BLaER1 (cell line): ENCODE data around the gene CTXN2.

Source experiments
- H3K27ac ChIP-seq: shearing (Covaris generic); formaldehyde crosslinking; 2 replicates; pipeline ENCODE4 v1.8.1; 2022
- H3K27me3 ChIP-seq: shearing (Covaris generic); formaldehyde crosslinking; 2 replicates; pipeline ENCODE4 v1.8.1; 2022
- H3K36me3 ChIP-seq: shearing (Covaris generic); formaldehyde crosslinking; 2 replicates; pipeline ENCODE4 v1.8.1; 2022
- H3K4me1 ChIP-seq: shearing (Covaris generic); formaldehyde crosslinking; 2 replicates; pipeline ENCODE4 v1.8.1; 2022
- H3K4me2 ChIP-seq: shearing (Covaris generic); formaldehyde crosslinking; 2 replicates; pipeline ENCODE4 v1.8.1; 2022
- H3K4me3 ChIP-seq: shearing (Covaris generic); formaldehyde crosslinking; 2 replicates; pipeline ENCODE4 v1.8.1; 2022
- H3K9ac ChIP-seq: shearing (Covaris generic); formaldehyde crosslinking; 2 replicates; pipeline ENCODE4 v1.8.1; 2022
- H3K9me3 ChIP-seq: shearing (Covaris generic); formaldehyde crosslinking; 2 replicates; pipeline ENCODE4 v1.8.1; 2022
- H4K20me1 ChIP-seq: shearing (Covaris generic); formaldehyde crosslinking; 2 replicates; pipeline ENCODE4 v1.8.1; 2022
- Cebpa-rat ChIP-seq: shearing (Covaris generic); IDR thresholded peaks from 2 replicates; pipeline ENCODE4 v1.8.1; 2022

CTXN2 gene

GRCh38 chr15:48176957-48177356 is 14.5 kb upstream of the CTXN2 start:
- Histone ChIP-seq H3K36me3 (no peaks in the 10 kb centered on the region), H3K4me3 (peak overlapping the region; percentile 72), H3K4me1 (no peaks in the 10 kb centered on the region), H4K20me1 (no peaks in the 10 kb centered on the region), H3K9me3 (no peaks in the 10 kb centered on the region), H3K27ac (no peak overlapping the region), H3K9ac (no peak overlapping the region), H3K27me3 (no peaks in the 10 kb centered on the region), H3K4me2 (peak overlapping the region; percentile 44)
- TF ChIP-seq Cebpa-rat, result no peak

GRCh38 chr15:48177383-48177765 is 14.1 kb upstream of the CTXN2 start:
- Histone ChIP-seq H3K4me3 (peak overlapping the region; percentile 72), H3K27me3 (no peaks in the 10 kb centered on the region), H3K4me2 (peak overlapping the region; percentile 44), H4K20me1 (no peaks in the 10 kb centered on the region), H3K4me1 (no peaks in the 10 kb centered on the region), H3K9ac (peak overlapping the region; percentile 71; the same call in 1 of the 2 replicates), H3K36me3 (no peaks in the 10 kb centered on the region), H3K27ac (0 out of 2 replicates have a peak overlapping the region, but pooled peaks have one; percentile 71), H3K9me3 (no peaks in the 10 kb centered on the region)
- TF ChIP-seq Cebpa-rat, result no peak

DNA sequence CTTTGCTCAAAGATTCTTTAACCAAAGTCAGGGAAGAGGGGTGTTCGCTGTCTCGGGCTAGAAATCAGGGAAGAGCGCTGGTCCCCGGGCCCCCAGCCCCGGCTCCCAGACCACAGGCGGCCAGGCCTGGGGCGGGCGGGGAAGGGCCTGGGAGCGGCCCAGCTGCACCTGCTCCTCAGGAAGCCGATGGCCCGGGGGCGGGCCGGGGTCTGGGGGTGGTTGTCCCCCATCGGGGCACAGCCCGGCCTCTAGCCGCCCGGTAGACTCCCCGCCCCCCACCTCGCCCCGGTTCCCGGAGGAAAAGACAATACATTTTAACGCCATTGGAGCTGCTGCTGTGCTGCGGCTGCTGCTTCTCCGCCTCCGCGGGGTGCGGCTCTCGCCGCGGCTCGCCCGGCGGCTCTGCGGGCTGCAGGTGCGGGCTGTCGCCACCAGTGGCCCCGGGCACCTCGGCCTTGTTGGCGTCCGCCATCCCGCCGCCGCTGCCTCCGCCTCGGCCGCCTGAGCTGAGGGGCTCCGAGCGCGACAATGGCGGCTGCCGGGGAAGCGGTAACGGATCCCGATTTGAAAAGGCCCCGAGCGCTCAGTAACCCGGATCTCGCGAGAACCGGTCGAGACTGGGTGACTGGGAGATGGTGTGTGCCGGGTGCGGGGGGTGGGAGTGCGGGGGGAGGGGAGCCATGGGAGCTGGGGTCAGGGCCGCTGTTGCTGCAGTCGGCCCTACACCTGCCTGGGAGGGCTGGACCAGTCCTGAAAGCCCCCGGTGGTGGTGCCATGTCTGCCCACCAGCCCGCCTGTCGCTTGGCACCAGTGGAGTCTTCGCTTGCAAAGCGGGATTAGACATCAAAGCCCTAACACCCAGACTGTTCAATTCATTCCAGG is 13.5 kb upstream of the CTXN2 start, which contains the start of gene MYEF2:
MYEF2 (minus strand) TSS at position 530 of the 882 bp plus-strand sequence; CDS start at position 472, 58 bp downstream.
- H3K4me1 ChIP-seq, result no peaks in the 10 kb centered on the region
- H3K9me3 ChIP-seq, result no peaks in the 10 kb centered on the region
- H3K9ac ChIP-seq, result peak within 1 kb of the TSS; percentile 71; the same call in 1 of the 2 replicates
- peak within 1 kb of the TSS; percentile 72 for H3K4me3 ChIP-seq
- H3K36me3 ChIP-seq, result no peaks in the 10 kb centered on the region
- H3K4me2 ChIP-seq, result peak within 1 kb of the TSS; percentile 44
- no peaks in the 10 kb centered on the region for H3K27me3 ChIP-seq
- H3K27ac ChIP-seq, result peak within 1 kb of the TSS; percentile 71
- H4K20me1 ChIP-seq, result no peaks in the 10 kb centered on the region
- no peak for TF ChIP-seq Cebpa-rat

GRCh38 chr15:48178648-48178931 is 12.9 kb upstream of the CTXN2 start:
- no peak overlapping the region for H3K27ac ChIP-seq
- H3K9me3 ChIP-seq, result no peaks in the 10 kb centered on the region
- no peaks in the 10 kb centered on the region for H3K36me3 ChIP-seq
- no peak overlapping the region for H3K9ac ChIP-seq
- H3K4me2 ChIP-seq, result peak overlapping the region; percentile 44
- no peaks in the 10 kb centered on the region for H4K20me1 ChIP-seq
- no peaks in the 10 kb centered on the region for H3K27me3 ChIP-seq
- TF ChIP-seq Cebpa-rat, result no peak
- H3K4me1 ChIP-seq, result no peaks in the 10 kb centered on the region
- peak overlapping the region; percentile 72 for H3K4me3 ChIP-seq

DNA sequence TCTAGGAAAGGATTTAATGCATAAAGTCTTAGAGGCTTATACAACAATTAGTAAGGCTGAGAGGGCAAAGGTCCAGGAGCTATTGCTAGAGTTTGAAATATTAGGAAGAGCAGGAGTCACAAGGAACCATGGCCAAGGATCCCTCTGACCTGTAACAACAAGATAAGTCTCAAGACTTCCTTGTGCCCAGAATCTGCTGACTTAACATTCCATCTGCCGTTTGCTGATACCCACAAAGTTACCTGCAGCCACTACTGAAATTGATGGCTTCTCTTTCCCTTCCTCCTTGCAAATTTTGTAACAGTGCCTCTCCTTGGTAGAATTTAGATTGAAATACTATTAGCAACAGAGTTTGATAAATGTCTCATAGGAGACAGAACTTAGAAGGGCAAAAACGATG is 8.7 kb upstream of the CTXN2 start:
- H3K27me3 ChIP-seq, result no peaks in the 10 kb centered on the region
- H3K9ac ChIP-seq, result no peak overlapping the region
- no peaks in the 10 kb centered on the region for H4K20me1 ChIP-seq
- no peaks in the 10 kb centered on the region for H3K4me1 ChIP-seq
- no peaks in the 10 kb centered on the region for H3K36me3 ChIP-seq
- no peak overlapping the region for H3K27ac ChIP-seq
- TF ChIP-seq Cebpa-rat, result no peak
- H3K9me3 ChIP-seq, result no peaks in the 10 kb centered on the region
- H3K4me3 ChIP-seq, result no peak overlapping the region
- no peak overlapping the region for H3K4me2 ChIP-seq

DNA sequence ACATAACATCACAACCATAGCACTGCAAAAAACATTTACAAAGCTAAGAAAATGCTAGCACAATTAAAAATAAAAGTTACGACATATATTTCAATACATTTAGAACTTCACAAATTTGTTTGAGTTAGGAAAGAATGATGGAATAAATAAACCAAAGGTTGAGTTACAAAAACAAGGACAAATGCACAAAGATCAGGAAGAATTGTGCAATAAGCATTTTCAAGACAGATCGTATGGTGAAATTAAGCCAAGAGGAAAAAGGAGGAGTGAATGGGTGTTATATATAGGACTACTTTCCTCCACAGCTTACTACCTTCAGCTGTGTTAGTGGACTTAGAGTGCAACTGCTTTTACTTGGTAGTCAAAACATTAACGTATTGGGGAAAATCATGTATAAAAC is 5.9 kb upstream of the CTXN2 start:
- H4K20me1 ChIP-seq, result no peaks in the 10 kb centered on the region

DNA sequence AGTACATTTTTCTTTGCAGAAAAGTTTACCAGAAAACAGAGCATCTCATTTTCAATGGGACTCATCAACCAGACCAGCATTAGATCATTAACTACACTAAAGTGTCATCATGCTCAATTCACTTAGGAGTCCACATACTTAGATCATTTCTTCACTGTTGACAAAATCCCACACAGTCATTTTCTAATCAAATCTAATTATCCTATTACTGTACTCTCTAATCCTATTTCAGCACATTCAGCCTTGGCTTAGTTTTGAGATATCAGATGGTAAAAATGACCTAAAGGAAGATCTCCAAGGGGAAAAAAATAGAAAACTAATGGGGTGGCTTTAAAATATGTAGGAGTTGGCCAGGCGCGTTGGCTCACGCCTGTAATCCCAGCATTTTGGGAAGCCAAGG is 5.2 kb upstream of the CTXN2 start:
- Histone ChIP-seq H3K9me3 (no peaks in the 10 kb centered on the region), H3K27me3 (no peaks in the 10 kb centered on the region), H3K9ac (no peak overlapping the region), H3K4me3 (no peak overlapping the region), H3K4me2 (no peak overlapping the region), H4K20me1 (no peaks in the 10 kb centered on the region), H3K27ac (no peak overlapping the region), H3K4me1 (no peaks in the 10 kb centered on the region), H3K36me3 (no peaks in the 10 kb centered on the region)
- TF ChIP-seq Cebpa-rat, result no peak

More for the DNA sequence above, 5.9 kb upstream of the CTXN2 start:
- Histone ChIP-seq H3K9ac (no peak overlapping the region), H3K27ac (no peak overlapping the region), H3K4me2 (no peak overlapping the region), H3K36me3 (no peaks in the 10 kb centered on the region), H3K4me3 (no peak overlapping the region), H3K9me3 (no peaks in the 10 kb centered on the region), H3K27me3 (no peaks in the 10 kb centered on the region), H3K4me1 (no peaks in the 10 kb centered on the region)
- TF ChIP-seq Cebpa-rat, result no peak; the same call in 1 of the 2 replicates

GRCh38 chr15:48190932-48191573 is 412 bp upstream of the CTXN2 start:
- TF ChIP-seq Cebpa-rat, result no peak
- no peaks in the 10 kb centered on the region for H3K36me3 ChIP-seq
- no peak overlapping the region for H3K27ac ChIP-seq
- no peak overlapping the region for H3K9ac ChIP-seq
- H3K4me3 ChIP-seq, result no peak overlapping the region
- no peaks in the 10 kb centered on the region for H3K4me1 ChIP-seq
- H3K27me3 ChIP-seq, result no peaks in the 10 kb centered on the region
- no peaks in the 10 kb centered on the region for H3K9me3 ChIP-seq
- H3K4me2 ChIP-seq, result no peak overlapping the region
- H4K20me1 ChIP-seq, result no peaks in the 10 kb centered on the region

DNA sequence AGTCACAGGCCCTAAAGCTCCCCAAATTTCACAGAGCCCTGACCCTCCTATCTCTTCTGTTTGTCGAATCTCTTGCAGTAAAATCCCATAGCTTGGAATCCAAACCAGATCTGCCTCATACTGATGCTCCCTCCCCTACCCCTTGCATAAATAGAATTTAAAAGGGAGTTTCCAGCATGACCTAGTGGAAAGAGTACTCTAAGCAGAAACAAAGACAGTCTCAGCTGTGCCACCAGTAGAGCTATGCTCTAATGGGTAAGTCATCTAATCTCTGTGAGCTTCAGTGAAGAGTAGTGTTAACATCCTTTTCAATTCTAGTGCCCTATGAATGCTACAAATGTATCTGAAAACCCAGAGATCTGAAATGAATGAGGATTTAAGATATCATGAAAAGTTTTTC is 10.6 kb downstream of the CTXN2 start:
- Histone ChIP-seq H3K4me3 (no peak overlapping the region), H3K27me3 (no peaks in the 10 kb centered on the region), H3K36me3 (no peaks in the 10 kb centered on the region), H4K20me1 (no peaks in the 10 kb centered on the region), H3K27ac (no peak overlapping the region), H3K9ac (no peak overlapping the region), H3K4me1 (no peaks in the 10 kb centered on the region), H3K9me3 (no peaks in the 10 kb centered on the region), H3K4me2 (no peak overlapping the region)
- TF ChIP-seq Cebpa-rat, result no peak

- Histone ChIP-seq H3K9ac (no peak within 1 kb of the TSS), H4K20me1 (no peaks in the 10 kb centered on the region), H3K27me3 (no peaks in the 10 kb centered on the region), H3K4me1 (no peaks in the 10 kb centered on the region), H3K4me3 (no peak within 1 kb of the TSS), H3K4me2 (no peak within 1 kb of the TSS), H3K36me3 (no peaks in the 10 kb centered on the region), H3K27ac (no peak within 1 kb of the TSS), H3K9me3 (no peaks in the 10 kb centered on the region)
- no peak for TF ChIP-seq Cebpa-rat
These were observed 14.5 kb downstream of the CTXN2 start, which contains the start of gene SLC12A1 for GRCh38 chr15:48205981-48206380. TSS of gene SLC12A1 (plus strand) at chr15:48206302. CDS start at chr15:48207720, 1,418 bp downstream.
